Peyer's patch (tissue), 4 donors: ENCODE measurements around the gene CDK3.

ENCODE experiments used
- CTCF ChIP-seq, 6 experiments: fragments of 450-650 bp in 4 of 6; fragments of 200-600 bp in 2 of 6; sonication (generic) in 1 of 6; IDR thresholded peaks; one replicate each; pipeline ENCODE4 v1.5.1; 2017 to 2019; ENCODE audit warnings: antibody characterized with exemption in 6 of 6, mild to moderate bottlenecking in 3 of 6, moderate library complexity in 1 of 6
- POLR2A ChIP-seq, 2 donors: fragments of 450-650 bp; IDR thresholded peaks; one replicate each; pipeline ENCODE4 v1.5.1; 2017; ENCODE audit warnings: antibody characterized with exemption in 2 of 2, mild to moderate bottlenecking in 2 of 2, moderate library complexity in 2 of 2

GRCh38 chr17:76004750-76005262 is 4.2 kb downstream of the CDK3 start:
- TF ChIP-seq CTCF (IDR thresholded peaks at IDR 0.05): no peak
- no peak for TF ChIP-seq POLR2A (IDR thresholded peaks at IDR 0.05)
